HEK293 (cell line): ENCODE measurements around the gene LRRC8E.
A peak's percentile ranks its signal among the peaks of the same experiment; 100 is the strongest.

Source experiments
- CTCF ChIA-PET: fragments of 350-600 bp; formaldehyde crosslinking; extraction: SDS; loops from one replicate; lab custom pipeline; 2021; ENCODE audit warnings: antibody characterized with exemption; lab: Yijun Ruan, JAX
- POLR2A ChIA-PET: fragments of 300-600 bp; formaldehyde crosslinking; extraction: SDS; loops from one replicate; lab custom pipeline; 2020; ENCODE audit warnings: antibody characterized with exemption, inconsistent platforms; lab: Yijun Ruan, JAX
- H3K27ac ChIP-seq: fragments of 200-500 bp; sonication (Bioruptor generic); 2 replicates; pipeline ENCODE4 v1.5.1; 2014; ENCODE audit warnings: low read depth, low read length, control low read depth, inconsistent platforms; ENCODE audit errors: extremely low read depth
- H3K36me3 ChIP-seq, 2 experiments: fragments of 200-500 bp in 1 of 2; sonication (Bioruptor generic) in 1 of 2; 1 replicate in 1 of 2; 2 replicates in 1 of 2; pipeline ENCODE4 v1.5.1; 2014 to 2017; ENCODE audit warnings: inconsistent platforms in 2 of 2, low read length in 2 of 2; ENCODE audit not compliant: control insufficient read depth in 2 of 2, insufficient read depth in 1 of 2
- H3K4me1 ChIP-seq: fragments of 200-500 bp; sonication (Bioruptor generic); 2 replicates; pipeline ENCODE4 v1.5.1; 2014; ENCODE audit warnings: mild to moderate bottlenecking, low read length, inconsistent platforms; ENCODE audit not compliant: control insufficient read depth, insufficient read depth
- H3K4me3 ChIP-seq: 2 replicates; pipeline ENCODE4 v1.5.1; 2011; ENCODE audit warnings: low read depth, mild to moderate bottlenecking, control low read depth, low read length, moderate library complexity
- H3K9me3 ChIP-seq: fragments of 200-500 bp; sonication (Bioruptor generic); 2 replicates; pipeline ENCODE4 v1.5.1; 2014; ENCODE audit warnings: low read depth, low read length, inconsistent platforms; ENCODE audit not compliant: control insufficient read depth, insufficient read depth
- KLF10 ChIP-seq: fragments of 450-650 bp; IDR thresholded peaks from 2 replicates; pipeline ENCODE4 v1.5.1; 2018; ENCODE audit warnings: missing biosample characterization, mild to moderate bottlenecking, missing genetic modification characterization
- PATZ1 ChIP-seq: fragments of 450-650 bp; formaldehyde crosslinking; IDR thresholded peaks from 2 replicates; pipeline ENCODE4 v1.5.1; 2016; ENCODE audit warnings: missing biosample characterization, missing genetic modification characterization
- REPIN1 ChIP-seq: fragments of 450-650 bp; formaldehyde crosslinking; IDR thresholded peaks from 2 replicates; pipeline ENCODE4 v1.5.1; 2017; ENCODE audit warnings: missing biosample characterization, missing genetic modification characterization, low read depth
- ZBTB7A ChIP-seq: fragments of 450-650 bp; formaldehyde crosslinking; IDR thresholded peaks from 2 replicates; pipeline ENCODE4 v1.5.1; 2016; ENCODE audit warnings: low read depth, missing biosample characterization, missing genetic modification characterization
- ZNF112 ChIP-seq: fragments of 450-650 bp; formaldehyde crosslinking; IDR thresholded peaks from 2 replicates; pipeline ENCODE4 v1.5.0; 2017; ENCODE audit warnings: missing biosample characterization, missing genetic modification characterization
- ZNF121 ChIP-seq: fragments of 450-650 bp; formaldehyde crosslinking; IDR thresholded peaks from 2 replicates; pipeline ENCODE4 v1.5.1; 2016; ENCODE audit warnings: missing biosample characterization, missing genetic modification characterization
- ZNF155 ChIP-seq: fragments of 450-650 bp; formaldehyde crosslinking; IDR thresholded peaks from 2 replicates; pipeline ENCODE4 v1.5.1; 2016; ENCODE audit warnings: missing biosample characterization, missing genetic modification characterization
- ZNF202 ChIP-seq: fragments of 450-650 bp; formaldehyde crosslinking; IDR thresholded peaks from 2 replicates; pipeline ENCODE4 v1.5.1; 2016; ENCODE audit warnings: missing biosample characterization, missing genetic modification characterization, borderline replicate concordance
- ZNF221 ChIP-seq: fragments of 450-650 bp; formaldehyde crosslinking; IDR thresholded peaks from 2 replicates; pipeline ENCODE4 v1.5.1; 2017; ENCODE audit warnings: missing biosample characterization, missing genetic modification characterization, borderline replicate concordance
- ZNF280D ChIP-seq: fragments of 450-650 bp; formaldehyde crosslinking; IDR thresholded peaks from 2 replicates; pipeline ENCODE4 v1.5.1; 2016; ENCODE audit warnings: missing biosample characterization, missing genetic modification characterization
- ZNF292 ChIP-seq: fragments of 450-650 bp; formaldehyde crosslinking; IDR thresholded peaks from 2 replicates; pipeline ENCODE4 v1.5.1; 2016; ENCODE audit warnings: low read depth, missing biosample characterization, missing genetic modification characterization, borderline replicate concordance
- ZNF302 ChIP-seq: fragments of 450-650 bp; formaldehyde crosslinking; IDR thresholded peaks from 2 replicates; pipeline ENCODE4 v1.5.1; 2016; ENCODE audit warnings: missing biosample characterization, missing genetic modification characterization, low read depth
- ZNF324 ChIP-seq: fragments of 450-650 bp; formaldehyde crosslinking; IDR thresholded peaks from 2 replicates; pipeline ENCODE4 v1.5.1; 2016; ENCODE audit warnings: missing biosample characterization, missing genetic modification characterization
- ZNF518A ChIP-seq: fragments of 450-650 bp; formaldehyde crosslinking; conservative IDR thresholded peaks from 2 replicates; pipeline ENCODE4 v1.5.1; 2016; ENCODE audit warnings: low read depth, missing biosample characterization, missing genetic modification characterization
- ZNF560 ChIP-seq: fragments of 450-650 bp; formaldehyde crosslinking; IDR thresholded peaks from 2 replicates; pipeline ENCODE4 v1.5.1; 2017; ENCODE audit warnings: missing biosample characterization, missing genetic modification characterization, borderline replicate concordance
- ZNF624 ChIP-seq: fragments of 450-650 bp; formaldehyde crosslinking; IDR thresholded peaks from 2 replicates; pipeline ENCODE4 v1.5.1; 2017; ENCODE audit warnings: missing biosample characterization, missing genetic modification characterization
- ZNF626 ChIP-seq: fragments of 450-650 bp; sonication (Bioruptor Pico); formaldehyde crosslinking; IDR thresholded peaks from 2 replicates; pipeline ENCODE4 v1.5.1; 2018; ENCODE audit warnings: missing biosample characterization, missing genetic modification characterization, inconsistent platforms
- ZNF664 ChIP-seq: fragments of 450-650 bp; formaldehyde crosslinking; IDR thresholded peaks from 2 replicates; pipeline ENCODE4 v1.5.1; 2016; ENCODE audit warnings: missing biosample characterization, missing genetic modification characterization
- ZNF830 ChIP-seq: fragments of 450-650 bp; IDR thresholded peaks from 2 replicates; pipeline ENCODE4 v1.5.0; 2018; ENCODE audit warnings: missing biosample characterization, missing genetic modification characterization, low read depth, mild to moderate bottlenecking, moderate library complexity
- ZNF837 ChIP-seq: fragments of 450-650 bp; formaldehyde crosslinking; IDR thresholded peaks from 2 replicates; pipeline ENCODE4 v1.5.1; 2016; ENCODE audit warnings: missing biosample characterization, missing genetic modification characterization
- ZNF843 ChIP-seq: fragments of 450-650 bp; formaldehyde crosslinking; IDR thresholded peaks from 2 replicates; pipeline ENCODE4 v1.5.1; 2016; ENCODE audit warnings: missing biosample characterization, missing genetic modification characterization
- ZSCAN30 ChIP-seq: fragments of 450-650 bp; IDR thresholded peaks from 2 replicates; pipeline ENCODE4 v1.5.1; 2018; ENCODE audit warnings: missing biosample characterization, mild to moderate bottlenecking, missing genetic modification characterization, moderate library complexity
- TF ChIP-seq, protein P1 (sequence below): sonication (generic); formaldehyde crosslinking; IDR thresholded peaks from 2 replicates; pipeline ENCODE4 v1.8.1; 2022; ENCODE audit warnings: mild to moderate bottlenecking, moderate library complexity, missing genetic modification reagents

Gene LRRC8E

GRCh38 chr19:7907544-7907943 is 19.2 kb downstream of the LRRC8E start:
- Histone ChIP-seq H3K36me3 (peaks cover 0 to 42% of the 10 kb centered on the region in 2 experiments; a peak in 1 of 3 replicates), H3K9me3 (no peaks in the 10 kb centered on the region), H3K27ac (no peak overlapping the region), H3K4me1 (peaks cover 5% of the 10 kb centered on the region; the same call in 1 of the 2 replicates), H3K4me3 (no peak overlapping the region)
- ChIA-PET CTCF (interaction anchor here (1.0 to 1.7 kb wide), 2 partner anchors 10 to 38 kb away, joined by 3 to 6 read pairs; no protein-coding TSS in a partner anchor), POLR2A (interaction anchor here (0.7 to 2.7 kb wide), 3 partner anchors 8 to 36 kb away, joined by 3 to 16 read pairs (median 4); partner anchors contain the start of gene SNAPC2)
- TF ChIP-seq ZNF624 (tag by site-specific recombination) = no peak
- no peak for TF ChIP-seq ZNF843
- no peak for TF ChIP-seq ZNF221 (tag by site-specific recombination)
- 0 out of 2 replicates have a peak, but pooled peaks have one; percentile 76 for TF ChIP-seq ZNF121 (tag by site-specific recombination)
- no peak for TF ChIP-seq ZNF626 (tag by site-specific recombination)

DNA sequence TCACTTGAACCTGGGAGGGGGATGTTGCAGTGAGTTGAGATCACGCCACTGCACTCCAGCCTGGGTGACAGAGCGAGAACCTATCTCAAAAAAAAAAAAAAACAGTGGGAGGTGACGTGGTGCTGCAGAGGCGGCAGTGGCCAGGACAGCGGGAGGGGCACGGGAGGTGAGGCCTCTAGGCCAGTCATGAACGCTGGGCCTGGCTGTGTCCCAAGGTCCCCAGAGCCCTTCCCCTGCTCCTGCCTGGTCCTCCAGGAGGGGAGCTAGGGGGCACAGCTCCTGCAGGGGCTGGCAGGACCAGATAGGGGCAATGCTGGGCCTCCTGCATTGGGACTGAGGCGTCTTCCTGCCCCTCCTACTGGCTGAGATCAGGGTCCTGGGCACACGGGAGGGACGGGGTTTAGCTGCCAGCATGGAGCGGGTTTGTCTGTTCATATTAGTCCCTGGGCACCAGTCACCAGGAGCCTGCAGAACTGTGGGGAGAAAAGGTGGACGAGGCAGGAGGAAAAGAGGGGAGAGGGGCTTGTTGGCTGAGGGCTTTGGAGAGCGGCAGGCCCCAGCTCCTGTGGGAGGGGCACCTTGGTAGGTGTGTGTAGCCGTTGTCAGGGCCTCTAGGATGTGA is 19.9 kb downstream of the LRRC8E start:
- Histone ChIP-seq H3K27ac (no peak overlapping the region), H3K36me3 (peaks cover 0 to 45% of the 10 kb centered on the region in 2 experiments; a peak in 2 of 3 replicates), H3K4me3 (no peak overlapping the region), H3K4me1 (peaks cover 5% of the 10 kb centered on the region; the same call in 1 of the 2 replicates), H3K9me3 (no peaks in the 10 kb centered on the region)
- ChIA-PET CTCF (interaction anchor here (0.6 to 1.7 kb wide), 4 partner anchors 10 to 256 kb away, joined by 3 to 6 read pairs (median 4); no protein-coding TSS in a partner anchor), POLR2A (interaction anchor here (1.4 to 2.7 kb wide), 2 partner anchors 10 to 12 kb away, joined by 9 to 16 read pairs; partner anchors contain the start of gene SNAPC2)
- TF ChIP-seq ZNF830 = no peak
- no peak for TF ChIP-seq ZNF518A (tag by site-specific recombination)
- TF ChIP-seq ZNF560 = no peak
- TF ChIP-seq ZNF112 (tag by site-specific recombination) = no peak
- no peak for TF ChIP-seq ZNF837 (tag by site-specific recombination)
- TF ChIP-seq ZNF324 (tag by site-specific recombination) = no peak
- TF ChIP-seq ZNF155 = no peak
- TF ChIP-seq ZNF292 (tag by site-specific recombination) = no peak
- TF ChIP-seq, protein P1, sequence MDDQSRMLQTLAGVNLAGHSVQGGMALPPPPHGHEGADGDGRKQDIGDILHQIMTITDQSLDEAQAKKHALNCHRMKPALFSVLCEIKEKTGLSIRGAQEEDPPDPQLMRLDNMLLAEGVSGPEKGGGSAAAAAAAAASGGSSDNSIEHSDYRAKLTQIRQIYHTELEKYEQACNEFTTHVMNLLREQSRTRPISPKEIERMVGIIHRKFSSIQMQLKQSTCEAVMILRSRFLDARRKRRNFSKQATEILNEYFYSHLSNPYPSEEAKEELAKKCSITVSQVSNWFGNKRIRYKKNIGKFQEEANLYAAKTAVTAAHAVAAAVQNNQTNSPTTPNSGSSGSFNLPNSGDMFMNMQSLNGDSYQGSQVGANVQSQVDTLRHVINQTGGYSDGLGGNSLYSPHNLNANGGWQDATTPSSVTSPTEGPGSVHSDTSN (CRISPR knock-in tag) = no peak
- no peak for TF ChIP-seq KLF10 (tag by site-specific recombination)
- TF ChIP-seq REPIN1 (tag by site-specific recombination) = no peak
- TF ChIP-seq ZNF280D = no peak
- TF ChIP-seq ZNF202 (tag by site-specific recombination) = no peak
- no peak for TF ChIP-seq ZNF664
- no peak for TF ChIP-seq ZNF302 (tag by site-specific recombination)
- TF ChIP-seq ZBTB7A = no peak
- TF ChIP-seq PATZ1 (tag by site-specific recombination) = no peak; the same call in 1 of the 2 replicates
- TF ChIP-seq ZSCAN30 = no peak
